Activated B cell treated with CpG ODN at 0.5 μM for 24 hours (primary cell): ENCODE data around the gene KRTAP4-5. TPM values are rescaled to one million over a fixed set of nuclear protein-coding genes. Genes with fewer than 3 reads are reported as not detected.
"Not testable (repeated sequence)": the region's sequence is repeated elsewhere in the genome, so short reads cannot be mapped to it uniquely, and the experiment has no call there.

Source experiments
- ATAC-seq: fragments of 200-7000 bp; cut with Tn5 transposase; one replicate; pipeline ENCODE4 v1.10.0; 2021; ENCODE audit warnings: low read depth, mild to moderate bottlenecking, moderate library complexity
- CTCF ChIA-PET: fragments of 350-600 bp; sonication (Branson Sonifier 250); formaldehyde crosslinking; loops from one replicate; lab custom pipeline; 2021; ENCODE audit warnings: antibody characterized with exemption; lab: Charles Lee
- POLR2A ChIA-PET: fragments of 350-600 bp; sonication (Branson Sonifier 250); formaldehyde crosslinking; loops from one replicate; lab custom pipeline; 2021; ENCODE audit warnings: antibody characterized with exemption; lab: Charles Lee
- DNase-seq: peaks from one replicate; pipeline ENCODE4 v3.0.0; 2022
- H3K27ac Mint-ChIP-seq: one replicate; pipeline ENCODE4 v1.8.0; 2020; ENCODE audit warnings: mixed read lengths
- H3K27me3 Mint-ChIP-seq: one replicate; pipeline ENCODE4 v1.8.0; 2021; ENCODE audit warnings: mixed read lengths
- H3K36me3 Mint-ChIP-seq: one replicate; pipeline ENCODE4 v1.8.0; 2021; ENCODE audit warnings: low read depth, mixed read lengths
- H3K4me1 Mint-ChIP-seq: one replicate; pipeline ENCODE4 v1.8.0; 2021; ENCODE audit warnings: mixed read lengths
- H3K4me3 Mint-ChIP-seq: one replicate; pipeline ENCODE4 v1.8.0; 2020; ENCODE audit warnings: mild to moderate bottlenecking, mixed read lengths
- H3K9me3 Mint-ChIP-seq: one replicate; pipeline ENCODE4 v1.8.0; 2020; ENCODE audit warnings: mixed read lengths
- intact Hi-C: fragments of 100-400 bp; cut with micrococcal nuclease; formaldehyde crosslinking; loops from one replicate; pipeline ENCODE4 v1.15.1; 2024
- total RNA-seq: library from RNA; stranded (reverse); gene quantifications from 2 replicates; pipeline ENCODE4 v1.2.3, GENCODE V29; 2022
- TF ChIP-seq, protein P1 (sequence below): fragments of 200-600 bp; IDR thresholded peaks from one replicate; pipeline ENCODE4 v1.8.0; 2022; ENCODE audit warnings: antibody characterized with exemption, mild to moderate bottlenecking

The KRTAP4-5 gene
- total RNA-seq, 1 donor from 2014 or later: not detected

DNA sequence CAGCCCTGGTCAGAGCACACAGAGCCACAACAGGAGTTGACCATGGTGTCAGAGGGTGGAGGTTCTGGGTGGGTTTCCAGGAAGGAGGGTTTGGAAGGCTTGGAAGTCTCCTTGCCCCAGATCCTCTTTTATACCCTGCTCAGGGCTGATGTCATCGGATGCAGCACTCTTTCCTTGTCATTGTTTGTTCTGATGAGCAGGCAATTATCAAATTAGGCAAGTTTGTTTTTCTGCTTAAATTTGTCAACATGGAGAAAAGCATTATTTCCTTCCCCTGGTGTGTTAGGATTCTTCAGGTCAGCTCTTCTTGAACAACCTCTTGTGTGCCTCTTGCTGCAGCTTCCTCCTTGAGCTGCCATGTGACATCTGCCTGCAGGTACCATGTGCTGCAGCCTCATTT lies 11.0 kb upstream of the KRTAP4-5 start, which contains the start of gene KRTAP4-4:
Gene KRTAP4-4, minus strand, starts transcription at position 101 of the 400 bp plus-strand sequence. Its CDS starts 57 bp downstream, at position 44.
- H3K27ac Mint-ChIP-seq: no peak within 1 kb of the TSS
- CTCF ChIA-PET: no interaction called here
- H3K27me3 Mint-ChIP-seq: peaks cover 26% of the 10 kb centered on the region

DNA sequence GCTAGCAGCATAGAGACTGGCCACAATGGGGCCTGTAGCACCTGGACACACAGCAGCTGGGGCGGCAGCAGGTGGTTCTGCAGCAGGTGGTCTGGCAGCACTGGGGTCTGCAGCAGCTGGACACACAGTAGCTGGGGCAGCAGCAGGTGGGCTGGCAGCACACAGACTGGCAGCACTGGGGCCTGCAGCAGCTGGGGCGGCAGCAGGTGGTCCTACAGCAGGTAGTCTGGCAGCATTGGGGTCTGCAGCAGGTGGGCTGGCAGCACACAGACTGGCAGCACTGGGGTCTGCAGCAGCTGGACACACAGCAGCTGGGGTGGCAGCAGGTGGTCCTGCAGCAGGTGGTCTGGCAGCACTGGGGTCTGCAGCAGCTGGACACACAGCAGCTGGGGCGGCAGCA lies 10.6 kb upstream of the KRTAP4-5 start:
- H3K4me1 Mint-ChIP-seq, ATAC-seq, CTCF ChIA-PET, H3K4me3 Mint-ChIP-seq, DNase-seq, H3K9me3 Mint-ChIP-seq, POLR2A ChIA-PET, H3K36me3 Mint-ChIP-seq, H3K27ac Mint-ChIP-seq, intact Hi-C loops: not testable (repeated sequence)
- peaks cover 28% of the 10 kb centered on the region for H3K27me3 Mint-ChIP-seq

More for the DNA sequence above, 11.0 kb upstream of the KRTAP4-5 start, which contains the start of gene KRTAP4-4:
- DNase-seq (no peak), ATAC-seq (no peak)
- no peak within 1 kb of the TSS for H3K4me3 Mint-ChIP-seq
- no peaks in the 10 kb centered on the region for H3K9me3 Mint-ChIP-seq
- H3K4me1 Mint-ChIP-seq: no peaks in the 10 kb centered on the region
- POLR2A ChIA-PET: no interaction called here
- H3K36me3 Mint-ChIP-seq: no peaks in the 10 kb centered on the region
- TF ChIP-seq, protein P1, sequence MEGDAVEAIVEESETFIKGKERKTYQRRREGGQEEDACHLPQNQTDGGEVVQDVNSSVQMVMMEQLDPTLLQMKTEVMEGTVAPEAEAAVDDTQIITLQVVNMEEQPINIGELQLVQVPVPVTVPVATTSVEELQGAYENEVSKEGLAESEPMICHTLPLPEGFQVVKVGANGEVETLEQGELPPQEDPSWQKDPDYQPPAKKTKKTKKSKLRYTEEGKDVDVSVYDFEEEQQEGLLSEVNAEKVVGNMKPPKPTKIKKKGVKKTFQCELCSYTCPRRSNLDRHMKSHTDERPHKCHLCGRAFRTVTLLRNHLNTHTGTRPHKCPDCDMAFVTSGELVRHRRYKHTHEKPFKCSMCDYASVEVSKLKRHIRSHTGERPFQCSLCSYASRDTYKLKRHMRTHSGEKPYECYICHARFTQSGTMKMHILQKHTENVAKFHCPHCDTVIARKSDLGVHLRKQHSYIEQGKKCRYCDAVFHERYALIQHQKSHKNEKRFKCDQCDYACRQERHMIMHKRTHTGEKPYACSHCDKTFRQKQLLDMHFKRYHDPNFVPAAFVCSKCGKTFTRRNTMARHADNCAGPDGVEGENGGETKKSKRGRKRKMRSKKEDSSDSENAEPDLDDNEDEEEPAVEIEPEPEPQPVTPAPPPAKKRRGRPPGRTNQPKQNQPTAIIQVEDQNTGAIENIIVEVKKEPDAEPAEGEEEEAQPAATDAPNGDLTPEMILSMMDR: no peak
- intact Hi-C loops: no loop called here

DNA sequence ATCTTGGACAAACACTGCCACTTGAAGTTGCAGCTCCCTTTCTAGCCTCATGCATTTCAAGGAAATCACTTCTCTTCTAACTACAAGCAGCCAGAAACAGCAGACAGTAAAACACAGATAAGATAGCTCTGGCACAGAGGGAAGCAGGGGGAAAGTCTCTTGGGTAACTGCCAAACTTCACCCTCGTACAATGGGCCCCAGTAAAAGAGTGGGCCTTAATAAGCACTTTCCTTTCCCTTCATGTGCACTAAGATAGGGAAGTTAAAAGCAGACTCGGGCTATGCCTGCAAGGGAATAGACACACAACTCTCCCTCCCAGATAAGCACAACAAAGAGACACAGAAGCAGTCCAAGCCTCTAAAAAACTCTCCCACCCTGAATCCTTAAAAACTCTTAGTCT lies 4.2 kb upstream of the KRTAP4-5 start:
- intact Hi-C loops: no loop called here
- H3K4me1 Mint-ChIP-seq: no peaks in the 10 kb centered on the region
- no peaks in the 10 kb centered on the region for H3K9me3 Mint-ChIP-seq
- TF ChIP-seq, protein P1: no peak
- H3K27ac Mint-ChIP-seq: no peak overlapping the region
- DNase-seq (no peak), ATAC-seq (no peak)
- ChIA-PET POLR2A (no interaction called here), CTCF (no interaction called here)
- H3K36me3 Mint-ChIP-seq: no peaks in the 10 kb centered on the region
- H3K4me3 Mint-ChIP-seq: no peak overlapping the region
- H3K27me3 Mint-ChIP-seq: peaks cover 33% of the 10 kb centered on the region

DNA sequence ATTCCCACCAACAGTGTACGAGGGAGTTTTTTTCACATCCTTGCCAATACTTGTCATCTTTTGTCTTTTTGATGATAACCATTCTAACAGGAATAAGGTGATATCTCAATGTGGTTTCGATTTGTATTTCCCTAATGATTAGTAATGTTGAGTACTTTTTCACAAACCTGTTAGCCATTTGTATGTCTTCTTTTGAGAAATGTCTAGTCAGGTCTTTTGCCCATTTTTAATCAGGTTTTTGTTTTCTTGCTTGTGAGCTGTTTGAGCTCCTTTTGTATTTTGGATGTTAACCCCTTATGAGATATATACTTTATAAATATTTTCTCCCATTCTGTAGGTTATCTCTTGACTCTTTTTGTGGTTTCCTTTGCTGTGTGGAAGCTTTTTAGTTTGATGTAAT lies 1.9 kb upstream of the KRTAP4-5 start:
- Mint-ChIP-seq H3K27ac (no peak overlapping the region), H3K4me1 (no peaks in the 10 kb centered on the region), H3K9me3 (no peaks in the 10 kb centered on the region), H3K4me3 (no peak overlapping the region), H3K27me3 (peaks cover 25% of the 10 kb centered on the region), H3K36me3 (no peaks in the 10 kb centered on the region)
- ChIA-PET POLR2A (no interaction called here), CTCF (no interaction called here)
- TF ChIP-seq, protein P1: no peak
- intact Hi-C loops: no loop called here
- DNase-seq (no peak), ATAC-seq (no peak)

DNA sequence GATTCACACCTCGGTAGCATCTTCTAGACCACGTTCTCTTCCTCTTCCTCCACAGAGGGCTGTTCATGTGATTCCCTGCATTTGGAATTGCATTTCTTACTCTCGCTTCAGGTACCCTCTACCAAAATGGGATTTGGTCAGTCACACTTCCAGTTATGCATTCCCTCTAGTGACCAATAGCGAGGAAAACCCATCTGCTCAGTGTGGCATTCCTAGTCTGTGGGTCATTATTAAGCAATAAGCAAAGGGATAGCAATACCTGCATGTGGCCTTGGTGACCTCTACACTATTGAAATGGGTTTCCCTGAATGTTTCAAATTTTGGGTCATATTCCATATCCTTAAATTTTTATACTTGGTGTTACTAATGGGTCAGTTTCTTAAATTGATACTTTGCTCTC lies 401 bp upstream of the KRTAP4-5 start:
- Mint-ChIP-seq H3K27me3 (peaks cover 13% of the 10 kb centered on the region), H3K4me3 (no peak overlapping the region), H3K4me1 (no peaks in the 10 kb centered on the region), H3K36me3 (no peaks in the 10 kb centered on the region), H3K27ac (no peak overlapping the region), H3K9me3 (no peaks in the 10 kb centered on the region)
- TF ChIP-seq, protein P1: no peak
- ATAC-seq (no peak), DNase-seq (no peak)
- intact Hi-C loops: no loop called here
- CTCF ChIA-PET: no interaction called here
- POLR2A ChIA-PET: no interaction called here

DNA sequence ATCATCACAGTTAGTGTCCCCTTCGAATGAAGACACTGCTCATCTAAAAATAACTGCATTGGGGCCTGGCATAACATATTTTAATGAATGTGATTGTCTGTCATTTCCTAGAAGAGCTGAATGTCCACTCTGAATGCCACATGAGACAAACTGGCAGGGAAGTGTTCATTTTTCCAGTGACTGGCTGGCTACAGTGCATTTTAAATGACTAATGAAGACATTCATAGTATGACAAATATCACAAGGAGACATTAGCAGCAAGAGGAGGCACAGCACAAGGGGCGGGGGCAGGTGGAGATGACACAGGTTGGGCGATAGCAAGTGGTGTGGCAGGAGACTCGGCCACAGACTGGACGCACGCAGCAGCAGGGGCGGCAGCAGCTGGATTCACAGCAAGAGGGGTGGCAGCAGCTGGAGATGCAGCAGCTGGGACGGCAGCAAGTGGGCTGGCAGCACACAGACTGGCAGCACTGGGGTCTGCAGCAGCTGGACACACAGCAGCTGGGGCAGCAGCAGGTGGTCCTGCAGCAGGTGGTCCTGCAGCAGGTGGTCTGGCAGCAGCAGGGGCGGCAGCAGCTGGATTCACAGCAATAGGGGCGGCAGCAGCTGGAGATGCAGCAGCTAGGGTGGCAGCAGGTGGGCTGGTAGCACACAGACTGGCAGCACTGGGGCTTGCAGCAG lies 514 bp downstream of the KRTAP4-5 start:
- H3K27ac Mint-ChIP-seq, H3K4me1 Mint-ChIP-seq, ATAC-seq, H3K4me3 Mint-ChIP-seq, H3K27me3 Mint-ChIP-seq, POLR2A ChIA-PET, CTCF ChIA-PET, H3K9me3 Mint-ChIP-seq, intact Hi-C loops, DNase-seq, H3K36me3 Mint-ChIP-seq: not testable (repeated sequence)
